HG03175 (cell line): ENCODE data around the gene RCN2.
A peak's percentile ranks its signal among the peaks of the same experiment; 100 is the strongest.
"Not testable (repeated sequence)": the region's sequence is repeated elsewhere in the genome, so short reads cannot be mapped to it uniquely, and the experiment has no call there.

Source experiments
- ATAC-seq: cut with Tn5 transposase; IDR thresholded peaks from one replicate; pipeline ENCODE4 v1.9.1; 2021; ENCODE audit warnings: mild to moderate bottlenecking, moderate library complexity; ENCODE audit not compliant: unreplicated experiment

The RCN2 gene

GRCh38 chr15:76931397-76932134 is at the start of gene RCN2:
RCN2 (plus strand) TSS chr15:76931749; CDS start chr15:76931842, 93 bp downstream.
- ATAC-seq = peak; percentile 99

- no peak for ATAC-seq
Measured at GRCh38 chr15:76885212-76885611, 46.3 kb upstream of the RCN2 start.

- ATAC-seq = not testable (repeated sequence)
Measured at GRCh38 chr15:76887280-76888141, 44.0 kb upstream of the RCN2 start.

GRCh38 chr15:76892836-76893235 is 38.7 kb upstream of the RCN2 start:
- not testable (repeated sequence) for ATAC-seq

GRCh38 chr15:76894174-76894573 is 37.4 kb upstream of the RCN2 start:
- ATAC-seq = no peak

- no peak for ATAC-seq
Measured at GRCh38 chr15:76898102-76898501, 33.4 kb upstream of the RCN2 start.

GRCh38 chr15:76899176-76899930 is 32.2 kb upstream of the RCN2 start:
- not testable (repeated sequence) for ATAC-seq

- ATAC-seq = not testable (repeated sequence)
Measured at GRCh38 chr15:76899931-76900310, 31.6 kb upstream of the RCN2 start.

- ATAC-seq = no peak
Measured at GRCh38 chr15:76901965-76902364, 29.6 kb upstream of the RCN2 start.

- ATAC-seq = no peak
Measured at GRCh38 chr15:76903251-76903681, 28.3 kb upstream of the RCN2 start.

GRCh38 chr15:76904461-76905012 is 27.0 kb upstream of the RCN2 start:
- ATAC-seq = no peak

- ATAC-seq = peak; percentile 81
Measured at GRCh38 chr15:76905013-76905839, 26.3 kb upstream of the RCN2 start, which contains the start of gene SCAPER. SCAPER (minus strand) TSS chr15:76905340; CDS start chr15:76883817, 21,523 bp downstream.

GRCh38 chr15:76905855-76906254 is 25.7 kb upstream of the RCN2 start:
- no peak for ATAC-seq

- ATAC-seq = no peak
Measured at GRCh38 chr15:76912430-76912829, 19.1 kb upstream of the RCN2 start.

- no peak for ATAC-seq
Measured at GRCh38 chr15:76913737-76914136, 17.8 kb upstream of the RCN2 start.

- no peak for ATAC-seq
Measured at GRCh38 chr15:76916369-76916768, 15.2 kb upstream of the RCN2 start.

GRCh38 chr15:76928201-76928600 is 3.3 kb upstream of the RCN2 start:
- no peak for ATAC-seq

GRCh38 chr15:76929011-76929760 is 2.4 kb upstream of the RCN2 start:
- ATAC-seq = no peak

GRCh38 chr15:76930831-76931396 is 635 bp upstream of the RCN2 start:
- no peak for ATAC-seq
